ENCODE data around the gene PAQR7. TPM values are rescaled to one million over a fixed set of nuclear protein-coding genes. Genes with fewer than 3 reads are reported as not detected.
A peak's percentile ranks its signal among the peaks of the same experiment; 100 is the strongest.

PAQR7 gene
- total RNA-seq, 1 donor from 2014 or later = 24.0 TPM

GRCh38 chr1:25893116-25893515, 17.6 kb upstream of the PAQR7 start:
- Mint-ChIP-seq H3K36me3 (peaks cover 13% of the 10 kb centered on the region), H3K9me3 (no peaks in the 10 kb centered on the region), H3K27me3 (ENCODE audit: low read depth) (no peaks in the 10 kb centered on the region), H3K4me3 (no peak overlapping the region), H3K4me1 (peaks cover 52% of the 10 kb centered on the region), H3K27ac (peak overlapping the region; percentile 82)
- DNase-seq (ENCODE audit: low spot score in 2 of 2, unreplicated experiment in 2 of 2) = no peak
- TF ChIP-seq CTCF (IDR thresholded peaks at IDR 0.05; ENCODE audit: unreplicated experiment) = no peak

- DNase-seq (ENCODE audit: low spot score in 2 of 2, unreplicated experiment in 2 of 2) = no peak
- no peak overlapping the region for H3K4me3 Mint-ChIP-seq
- no peak for TF ChIP-seq CTCF (IDR thresholded peaks at IDR 0.05; ENCODE audit: unreplicated experiment)
- peaks cover 52% of the 10 kb centered on the region for H3K4me1 Mint-ChIP-seq
- H3K27me3 Mint-ChIP-seq (ENCODE audit: low read depth) = no peaks in the 10 kb centered on the region
- H3K36me3 Mint-ChIP-seq = peaks cover 10% of the 10 kb centered on the region
- H3K27ac Mint-ChIP-seq = peak overlapping the region; percentile 88
- H3K9me3 Mint-ChIP-seq = no peaks in the 10 kb centered on the region
Observed at GRCh38 chr1:25891606-25892005, 16.1 kb upstream of the PAQR7 start.

- peaks cover 10% of the 10 kb centered on the region for H3K36me3 Mint-ChIP-seq
- peak overlapping the region; percentile 24 for H3K4me3 Mint-ChIP-seq
- H3K27ac Mint-ChIP-seq = peak overlapping the region; percentile 96
- peaks cover 45% of the 10 kb centered on the region for H3K4me1 Mint-ChIP-seq
- H3K9me3 Mint-ChIP-seq = no peaks in the 10 kb centered on the region
- TF ChIP-seq CTCF (IDR thresholded peaks at IDR 0.05; ENCODE audit: unreplicated experiment) = no peak
- no peaks in the 10 kb centered on the region for H3K27me3 Mint-ChIP-seq (ENCODE audit: low read depth)
- DNase-seq (ENCODE audit: low spot score in 2 of 2, unreplicated experiment in 2 of 2) = no peak
Observed at GRCh38 chr1:25890239-25891034, 14.9 kb upstream of the PAQR7 start.

GRCh38 chr1:25889470-25889869, 14.0 kb upstream of the PAQR7 start:
- TF ChIP-seq CTCF (IDR thresholded peaks at IDR 0.05; ENCODE audit: unreplicated experiment) = no peak
- H3K4me1 Mint-ChIP-seq = peaks cover 42% of the 10 kb centered on the region
- H3K36me3 Mint-ChIP-seq = peaks cover 12% of the 10 kb centered on the region
- peak overlapping the region; percentile 96 for H3K27ac Mint-ChIP-seq
- H3K27me3 Mint-ChIP-seq (ENCODE audit: low read depth) = no peaks in the 10 kb centered on the region
- no peak overlapping the region for H3K4me3 Mint-ChIP-seq
- H3K9me3 Mint-ChIP-seq = no peaks in the 10 kb centered on the region
- DNase-seq (ENCODE audit: low spot score in 2 of 2, unreplicated experiment in 2 of 2) = no peak

- Mint-ChIP-seq H3K27ac (peak overlapping the region; percentile 54), H3K4me1 (peaks cover 41% of the 10 kb centered on the region), H3K27me3 (ENCODE audit: low read depth) (no peaks in the 10 kb centered on the region), H3K4me3 (no peak overlapping the region), H3K9me3 (no peaks in the 10 kb centered on the region), H3K36me3 (peaks cover 14% of the 10 kb centered on the region)
- TF ChIP-seq CTCF (IDR thresholded peaks at IDR 0.05; ENCODE audit: unreplicated experiment) = no peak
- DNase-seq (ENCODE audit: low spot score in 2 of 2, unreplicated experiment in 2 of 2) = no peak
Observed at GRCh38 chr1:25888426-25888987, 13.0 kb upstream of the PAQR7 start.

Measured in mesothelial cell of epicardium (in vitro differentiated cells).